ENCODE results near the gene KIF22.

Gene KIF22

DNA sequence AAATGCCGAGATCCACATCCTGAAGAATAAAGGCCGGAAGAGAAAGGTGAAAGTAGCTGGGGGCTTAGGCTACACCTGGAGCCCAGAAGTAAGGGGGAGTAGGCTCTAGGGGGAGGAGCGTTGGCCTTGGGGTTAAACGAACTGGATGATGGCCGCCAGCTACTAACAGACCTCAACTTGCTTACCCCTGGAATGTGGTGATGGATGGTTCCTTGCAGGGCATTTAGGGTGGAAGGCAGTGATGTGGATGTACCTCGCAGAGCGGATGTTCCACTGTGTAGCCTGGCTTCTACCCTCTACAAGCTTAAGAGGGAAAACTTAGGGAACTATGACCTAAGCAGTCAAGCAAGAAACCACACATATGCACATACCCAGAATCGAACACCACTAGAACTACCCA is 13.5 kb downstream of the KIF22 start:
- no peaks in the 10 kb centered on the region for H3K9me3 ChIP-seq
- H3K27me3 ChIP-seq, result no peaks in the 10 kb centered on the region
- peaks cover 51% of the 10 kb centered on the region for H3K36me3 ChIP-seq
- no peak overlapping the region; the same call in 1 of the 2 replicates for H3K4me3 ChIP-seq (ENCODE audit: low read depth, low read length)
- TF ChIP-seq, protein P1, sequence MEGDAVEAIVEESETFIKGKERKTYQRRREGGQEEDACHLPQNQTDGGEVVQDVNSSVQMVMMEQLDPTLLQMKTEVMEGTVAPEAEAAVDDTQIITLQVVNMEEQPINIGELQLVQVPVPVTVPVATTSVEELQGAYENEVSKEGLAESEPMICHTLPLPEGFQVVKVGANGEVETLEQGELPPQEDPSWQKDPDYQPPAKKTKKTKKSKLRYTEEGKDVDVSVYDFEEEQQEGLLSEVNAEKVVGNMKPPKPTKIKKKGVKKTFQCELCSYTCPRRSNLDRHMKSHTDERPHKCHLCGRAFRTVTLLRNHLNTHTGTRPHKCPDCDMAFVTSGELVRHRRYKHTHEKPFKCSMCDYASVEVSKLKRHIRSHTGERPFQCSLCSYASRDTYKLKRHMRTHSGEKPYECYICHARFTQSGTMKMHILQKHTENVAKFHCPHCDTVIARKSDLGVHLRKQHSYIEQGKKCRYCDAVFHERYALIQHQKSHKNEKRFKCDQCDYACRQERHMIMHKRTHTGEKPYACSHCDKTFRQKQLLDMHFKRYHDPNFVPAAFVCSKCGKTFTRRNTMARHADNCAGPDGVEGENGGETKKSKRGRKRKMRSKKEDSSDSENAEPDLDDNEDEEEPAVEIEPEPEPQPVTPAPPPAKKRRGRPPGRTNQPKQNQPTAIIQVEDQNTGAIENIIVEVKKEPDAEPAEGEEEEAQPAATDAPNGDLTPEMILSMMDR (IDR thresholded peaks at IDR 0.05; ENCODE audit: low read depth, low read length), result no peak
- no peak for DNase-seq
- H3K4me1 ChIP-seq, result peaks cover 3% of the 10 kb centered on the region; the same call in 1 of the 2 replicates

DNA sequence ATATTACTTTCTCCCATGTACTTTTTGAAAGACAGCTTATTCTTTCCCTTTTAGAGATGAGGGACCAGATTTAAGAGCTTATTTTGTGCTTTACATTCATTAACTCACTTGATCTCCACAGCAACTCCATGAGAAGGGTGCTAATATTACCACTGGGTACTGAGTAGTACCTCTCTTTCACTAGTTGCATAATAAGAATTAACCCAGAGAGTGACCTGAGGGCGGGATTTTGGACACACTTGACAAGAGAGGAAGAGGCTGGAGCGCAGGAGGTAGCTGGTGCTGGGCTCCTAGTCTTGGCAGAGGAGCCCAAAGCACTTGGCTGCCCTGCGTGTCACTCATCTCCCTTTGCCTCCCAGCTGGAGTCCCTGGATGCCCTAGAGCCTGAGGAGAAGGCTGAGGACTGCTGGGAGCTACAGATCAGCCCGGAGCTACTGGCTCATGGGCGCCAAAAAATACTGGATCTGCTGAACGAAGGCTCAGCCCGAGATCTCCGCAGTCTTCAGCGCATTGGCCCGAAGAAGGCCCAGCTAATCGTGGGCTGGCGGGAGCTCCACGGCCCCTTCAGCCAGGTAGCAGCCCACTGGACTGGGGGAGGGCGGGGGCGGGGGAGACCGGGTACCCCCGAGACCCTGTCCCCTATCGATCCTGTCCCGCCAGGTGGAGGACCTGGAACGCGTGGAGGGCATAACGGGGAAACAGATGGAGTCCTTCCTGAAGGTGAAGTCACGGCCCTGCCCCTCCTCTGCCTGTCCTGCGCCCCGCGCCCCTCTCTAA is 14.1 kb downstream of the KIF22 start:
- Histone ChIP-seq H3K9me3 (no peaks in the 10 kb centered on the region), H3K36me3 (peaks cover 49% of the 10 kb centered on the region), H3K27me3 (no peaks in the 10 kb centered on the region), H3K4me1 (peaks cover 3% of the 10 kb centered on the region; the same call in 1 of the 2 replicates), H3K4me3 (ENCODE audit: low read depth, low read length) (peak overlapping the region; percentile 73)
- TF ChIP-seq, protein P1 (IDR thresholded peaks at IDR 0.05; ENCODE audit: low read depth, low read length), result no peak
- DNase-seq, result peak; percentile 49

DNA sequence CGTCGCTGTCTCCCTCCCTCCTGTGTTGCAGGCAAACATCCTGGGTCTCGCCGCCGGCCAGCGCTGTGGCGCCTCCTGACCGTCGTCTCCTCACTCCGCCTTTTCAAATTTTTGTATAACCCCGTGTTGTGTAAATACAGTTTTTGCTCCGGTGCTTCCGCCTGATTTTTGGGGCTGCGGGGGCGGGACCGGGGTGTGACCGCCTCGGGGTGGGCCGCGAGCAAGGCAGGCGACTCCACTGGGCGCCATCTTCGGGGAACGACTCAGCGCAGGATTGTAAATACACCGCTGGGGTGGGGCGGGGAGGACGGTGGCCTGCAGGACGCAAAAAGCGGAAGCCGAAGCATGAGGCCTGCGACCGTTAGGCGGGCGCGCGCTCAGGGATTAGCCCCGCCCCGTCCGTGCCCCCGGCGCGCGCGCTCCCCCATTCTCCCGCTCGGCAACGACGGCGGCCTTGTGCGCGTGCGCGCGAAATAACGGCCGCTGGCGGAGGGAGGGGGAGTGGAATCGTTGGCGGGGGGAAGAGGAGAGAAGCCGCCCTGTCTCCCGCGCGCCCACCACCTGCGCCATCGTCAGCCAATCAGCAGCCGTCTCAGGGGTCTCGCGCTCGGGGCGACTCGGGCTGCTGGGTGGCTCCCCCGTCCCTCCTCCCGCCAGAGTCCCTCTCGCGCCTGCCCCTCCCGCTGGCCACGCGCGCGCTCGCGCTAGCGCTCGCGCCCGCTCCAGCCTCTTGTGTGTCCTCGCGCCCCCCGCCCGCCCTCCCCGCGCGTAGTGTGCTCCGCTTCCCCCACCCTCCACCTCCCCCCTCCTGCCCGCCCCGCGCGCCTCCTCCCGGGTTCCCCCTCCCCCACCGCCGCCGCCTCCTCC is 14.9 kb downstream of the KIF22 start:
- peaks cover 3% of the 10 kb centered on the region for H3K4me1 ChIP-seq
- no peaks in the 10 kb centered on the region for H3K9me3 ChIP-seq
- DNase-seq, result peak; percentile 98
- no peaks in the 10 kb centered on the region for H3K27me3 ChIP-seq
- peak overlapping the region; percentile 73 for H3K4me3 ChIP-seq (ENCODE audit: low read depth, low read length)
- TF ChIP-seq, protein P1 (IDR thresholded peaks at IDR 0.05; ENCODE audit: low read depth, low read length), result no peak
- H3K36me3 ChIP-seq, result peaks cover 45% of the 10 kb centered on the region

DNA sequence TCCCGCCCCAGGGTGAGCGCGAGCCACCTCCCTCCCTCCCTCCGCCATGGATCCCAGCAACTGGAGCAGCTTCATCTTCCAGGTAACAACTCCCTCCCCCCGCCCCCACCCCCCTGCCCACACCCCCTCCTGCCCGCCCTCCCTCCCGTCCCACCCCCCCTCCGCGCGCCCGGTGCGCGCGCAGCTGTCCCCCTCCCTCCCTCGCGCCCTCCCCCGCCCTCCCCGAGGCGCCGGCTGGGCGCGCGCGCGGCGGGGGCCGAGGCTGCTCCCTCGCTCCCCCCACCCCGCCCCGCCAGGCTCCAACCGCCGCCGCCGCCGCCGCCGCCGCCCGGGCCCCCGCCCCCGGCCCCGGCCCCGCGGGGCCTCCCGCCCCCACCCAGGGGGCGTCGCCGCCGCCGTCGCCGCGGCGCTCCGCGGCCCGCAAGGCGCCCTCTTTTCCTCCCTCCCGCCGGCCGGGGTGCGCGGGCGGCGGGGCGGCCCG is 15.6 kb downstream of the KIF22 start, which contains the start of gene MAZ:
Gene MAZ, plus strand, starts transcription at position 431 of the 481 bp plus-strand sequence. CDS start 173 bp downstream, outside the sequence.
- Histone ChIP-seq H3K4me1 (peaks cover 6% of the 10 kb centered on the region), H3K27me3 (no peaks in the 10 kb centered on the region), H3K36me3 (peaks cover 38% of the 10 kb centered on the region), H3K9me3 (no peaks in the 10 kb centered on the region), H3K4me3 (ENCODE audit: low read depth, low read length) (peak within 1 kb of the TSS; percentile 80)
- TF ChIP-seq, protein P1 (IDR thresholded peaks at IDR 0.05; ENCODE audit: low read depth, low read length), result no peak
- DNase-seq, result no peak

DNA sequence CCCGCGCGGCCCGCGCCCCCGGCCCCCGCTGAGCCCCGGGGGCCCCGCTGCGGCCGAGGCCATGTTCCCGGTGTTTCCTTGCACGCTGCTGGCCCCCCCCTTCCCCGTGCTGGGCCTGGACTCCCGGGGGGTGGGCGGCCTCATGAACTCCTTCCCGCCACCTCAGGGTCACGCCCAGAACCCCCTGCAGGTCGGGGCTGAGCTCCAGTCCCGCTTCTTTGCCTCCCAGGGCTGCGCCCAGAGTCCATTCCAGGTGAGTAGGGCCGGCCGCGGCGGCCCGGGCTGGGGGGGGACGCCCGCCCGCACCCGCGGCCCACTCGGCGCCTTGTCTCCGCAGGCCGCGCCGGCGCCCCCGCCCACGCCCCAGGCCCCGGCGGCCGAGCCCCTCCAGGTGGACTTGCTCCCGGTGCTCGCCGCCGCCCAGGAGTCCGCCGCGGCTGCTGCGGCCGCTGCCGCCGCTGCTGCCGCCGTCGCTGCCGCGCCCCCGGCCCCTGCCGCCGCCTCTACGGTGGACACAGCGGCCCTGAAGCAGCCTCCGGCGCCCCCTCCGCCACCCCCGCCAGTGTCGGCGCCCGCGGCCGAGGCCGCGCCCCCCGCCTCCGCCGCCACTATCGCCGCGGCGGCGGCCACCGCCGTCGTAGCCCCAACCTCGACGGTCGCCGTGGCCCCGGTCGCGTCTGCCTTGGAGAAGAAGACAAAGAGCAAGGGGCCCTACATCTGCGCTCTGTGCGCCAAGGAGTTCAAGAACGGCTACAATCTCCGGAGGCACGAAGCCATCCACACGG is 16.3 kb downstream of the KIF22 start:
- Histone ChIP-seq H3K9me3 (no peaks in the 10 kb centered on the region), H3K4me3 (ENCODE audit: low read depth, low read length) (peak overlapping the region; percentile 80), H3K27me3 (no peaks in the 10 kb centered on the region), H3K36me3 (peaks cover 32% of the 10 kb centered on the region), H3K4me1 (peaks cover 6% of the 10 kb centered on the region)
- TF ChIP-seq, protein P1 (IDR thresholded peaks at IDR 0.05; ENCODE audit: low read depth, low read length), result no peak
- peak; percentile 83 for DNase-seq

Measured in BE2C (cell line).